Measurements from ENCODE around the gene DGKG.

DGKG gene

GRCh38 chr3:186173224-186173815, 188.7 kb downstream of the DGKG start:
- no peak for DNase-seq (ENCODE audit: low read depth)

GRCh38 chr3:186172353-186172752, 189.7 kb downstream of the DGKG start:
- no peak for DNase-seq (ENCODE audit: low read depth)

GRCh38 chr3:186171521-186171920, 190.5 kb downstream of the DGKG start:
- DNase-seq (ENCODE audit: low read depth): no peak

- DNase-seq (ENCODE audit: low read depth): no peak
Measured at GRCh38 chr3:186170516-186170915, 191.5 kb downstream of the DGKG start.

GRCh38 chr3:186169379-186169778, 192.7 kb downstream of the DGKG start:
- no peak for DNase-seq (ENCODE audit: low read depth)

GRCh38 chr3:186168976-186169375, 193.1 kb downstream of the DGKG start:
- no peak for DNase-seq (ENCODE audit: low read depth)

- DNase-seq (ENCODE audit: low read depth): no peak
Measured at GRCh38 chr3:186167646-186168395, 194.2 kb downstream of the DGKG start.

- DNase-seq (ENCODE audit: low read depth): no peak
Measured at GRCh38 chr3:186166491-186167288, 195.3 kb downstream of the DGKG start.

- no peak for DNase-seq (ENCODE audit: low read depth)
Measured at GRCh38 chr3:186166036-186166435, 196.0 kb downstream of the DGKG start.

- DNase-seq (ENCODE audit: low read depth): no peak
Measured at GRCh38 chr3:186165331-186165730, 196.7 kb downstream of the DGKG start.

- no peak for DNase-seq (ENCODE audit: low read depth)
Measured at GRCh38 chr3:186164696-186165095, 197.3 kb downstream of the DGKG start.

GRCh38 chr3:186162221-186162620, 199.8 kb downstream of the DGKG start:
- DNase-seq (ENCODE audit: low read depth): no peak

- DNase-seq (ENCODE audit: low read depth): no peak
Measured at GRCh38 chr3:186160691-186161243, 201.3 kb downstream of the DGKG start.

- DNase-seq (ENCODE audit: low read depth): no peak
Measured at GRCh38 chr3:186154641-186155040, 207.4 kb downstream of the DGKG start.

- DNase-seq (ENCODE audit: low read depth): no peak
Measured at GRCh38 chr3:186152889-186153292, 209.1 kb downstream of the DGKG start.

- no peak for DNase-seq (ENCODE audit: low read depth)
Measured at GRCh38 chr3:186152361-186152798, 209.7 kb downstream of the DGKG start.

- DNase-seq (ENCODE audit: low read depth): no peak
Measured at GRCh38 chr3:186151077-186151971, 210.7 kb downstream of the DGKG start.

GRCh38 chr3:186150041-186150830, 211.8 kb downstream of the DGKG start:
- DNase-seq (ENCODE audit: low read depth): no peak

GRCh38 chr3:186149319-186149960, 212.6 kb downstream of the DGKG start:
- no peak for DNase-seq (ENCODE audit: low read depth)

- DNase-seq (ENCODE audit: low read depth): no peak
Measured at GRCh38 chr3:186144257-186144656, 217.8 kb downstream of the DGKG start.

All from fibroblast of the conjunctiva (primary cell).